T-helper 2 cell treated with Interferon-gamma antibody and Interleukin-4, amounts not matched to agents 5 μg/mL and 100 μg/mL, for 36 hours (primary cell): ENCODE results near the gene FGD2.
A peak's percentile ranks its signal among the peaks of the same experiment; 100 is the strongest.

Experiments
- DNase-seq: peaks from one replicate; pipeline ENCODE4 v3.0.0; 2021; ENCODE audit warnings: low spot score
- H3K27ac Mint-ChIP-seq: one replicate; pipeline ENCODE4 v1.8.0; 2021; ENCODE audit warnings: mild to moderate bottlenecking, mixed read lengths
- H3K27me3 Mint-ChIP-seq: one replicate; pipeline ENCODE4 v1.8.0; 2021; ENCODE audit warnings: low read depth, mixed read lengths
- H3K36me3 Mint-ChIP-seq: one replicate; pipeline ENCODE4 v1.8.0; 2021; ENCODE audit warnings: low read depth, mixed read lengths
- H3K4me1 Mint-ChIP-seq: one replicate; pipeline ENCODE4 v1.8.0; 2021; ENCODE audit warnings: low read depth, mixed read lengths
- H3K4me3 Mint-ChIP-seq: one replicate; pipeline ENCODE4 v1.8.0; 2022; ENCODE audit warnings: mild to moderate bottlenecking, moderate library complexity, mixed read lengths
- H3K9me3 Mint-ChIP-seq: one replicate; pipeline ENCODE4 v1.8.0; 2021; ENCODE audit warnings: mixed read lengths

Gene FGD2, protein sequence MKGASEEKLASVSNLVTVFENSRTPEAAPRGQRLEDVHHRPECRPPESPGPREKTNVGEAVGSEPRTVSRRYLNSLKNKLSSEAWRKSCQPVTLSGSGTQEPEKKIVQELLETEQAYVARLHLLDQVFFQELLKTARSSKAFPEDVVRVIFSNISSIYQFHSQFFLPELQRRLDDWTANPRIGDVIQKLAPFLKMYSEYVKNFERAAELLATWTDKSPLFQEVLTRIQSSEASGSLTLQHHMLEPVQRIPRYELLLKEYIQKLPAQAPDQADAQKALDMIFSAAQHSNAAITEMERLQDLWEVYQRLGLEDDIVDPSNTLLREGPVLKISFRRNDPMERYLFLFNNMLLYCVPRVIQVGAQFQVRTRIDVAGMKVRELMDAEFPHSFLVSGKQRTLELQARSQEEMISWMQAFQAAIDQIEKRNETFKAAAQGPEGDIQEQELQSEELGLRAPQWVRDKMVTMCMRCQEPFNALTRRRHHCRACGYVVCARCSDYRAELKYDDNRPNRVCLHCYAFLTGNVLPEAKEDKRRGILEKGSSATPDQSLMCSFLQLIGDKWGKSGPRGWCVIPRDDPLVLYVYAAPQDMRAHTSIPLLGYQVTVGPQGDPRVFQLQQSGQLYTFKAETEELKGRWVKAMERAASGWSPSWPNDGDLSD

GRCh38 chr6:37005061-37005810, at the start of gene FGD2:
TSS of gene FGD2 (plus strand) at chr6:37005655. CDS start at chr6:37005818, 163 bp downstream.
- H3K9me3 Mint-ChIP-seq: no peaks in the 10 kb centered on the region
- DNase-seq: no peak
- H3K4me1 Mint-ChIP-seq: peaks cover 14% of the 10 kb centered on the region
- H3K4me3 Mint-ChIP-seq: peak within 1 kb of the TSS; percentile 27
- no peaks in the 10 kb centered on the region for H3K36me3 Mint-ChIP-seq
- H3K27me3 Mint-ChIP-seq: peaks cover 7% of the 10 kb centered on the region
- H3K27ac Mint-ChIP-seq: peak within 1 kb of the TSS; percentile 60

DNA sequence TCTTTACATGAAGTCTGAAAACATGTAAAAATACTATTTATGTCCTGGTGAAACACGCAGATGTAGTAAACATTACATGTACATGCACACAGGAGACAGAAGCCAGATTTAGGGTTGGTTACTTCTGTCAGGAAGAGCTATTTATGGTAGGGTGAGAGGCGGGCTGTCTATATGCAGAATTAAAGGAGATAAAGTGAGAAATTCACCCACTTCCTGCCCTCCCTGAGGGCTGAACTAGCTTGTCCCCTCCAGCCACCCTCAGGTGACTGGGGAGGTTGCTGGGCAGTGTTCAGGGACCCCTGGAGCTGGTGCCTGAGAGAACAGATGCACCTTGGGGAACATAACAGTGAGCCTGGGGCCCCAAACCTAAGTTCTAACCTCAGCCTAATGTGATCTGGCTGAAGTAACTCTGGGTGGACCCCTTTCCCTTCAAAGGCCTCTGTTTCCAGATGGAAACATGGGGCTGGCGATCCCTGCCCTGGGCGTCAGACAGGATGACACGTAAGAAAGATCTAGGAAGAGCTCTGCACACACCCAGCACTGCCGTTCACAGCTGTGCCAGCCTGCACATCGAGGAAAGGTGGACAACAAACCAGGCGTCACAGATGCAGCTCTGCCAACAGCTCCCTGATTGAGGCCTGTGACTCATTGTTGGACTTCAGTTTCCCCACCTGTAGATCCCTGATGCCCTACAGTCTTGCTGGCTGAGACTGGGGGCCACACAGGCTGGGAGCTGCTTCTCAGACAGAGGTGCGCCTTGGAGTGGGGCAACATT, 49.6 kb upstream of the FGD2 start:
- Mint-ChIP-seq H3K9me3 (no peaks in the 10 kb centered on the region), H3K36me3 (no peaks in the 10 kb centered on the region), H3K27ac (peak overlapping the region; percentile 50), H3K4me1 (peaks cover 34% of the 10 kb centered on the region), H3K27me3 (peaks cover 19% of the 10 kb centered on the region), H3K4me3 (peak overlapping the region; percentile 16)
- no peak for DNase-seq

GRCh38 chr6:36956446-36956820, 49.0 kb upstream of the FGD2 start:
- no peak overlapping the region for H3K4me3 Mint-ChIP-seq
- no peaks in the 10 kb centered on the region for H3K36me3 Mint-ChIP-seq
- peak overlapping the region; percentile 50 for H3K27ac Mint-ChIP-seq
- H3K27me3 Mint-ChIP-seq: peaks cover 19% of the 10 kb centered on the region
- no peak for DNase-seq
- peaks cover 34% of the 10 kb centered on the region for H3K4me1 Mint-ChIP-seq
- no peaks in the 10 kb centered on the region for H3K9me3 Mint-ChIP-seq

- H3K27ac Mint-ChIP-seq: no peak overlapping the region
- no peak overlapping the region for H3K4me3 Mint-ChIP-seq
- DNase-seq: no peak
- no peaks in the 10 kb centered on the region for H3K9me3 Mint-ChIP-seq
- peaks cover 39% of the 10 kb centered on the region for H3K4me1 Mint-ChIP-seq
- no peaks in the 10 kb centered on the region for H3K36me3 Mint-ChIP-seq
- H3K27me3 Mint-ChIP-seq: peaks cover 18% of the 10 kb centered on the region
Observed at GRCh38 chr6:36957773-36958271, 47.6 kb upstream of the FGD2 start.

DNA sequence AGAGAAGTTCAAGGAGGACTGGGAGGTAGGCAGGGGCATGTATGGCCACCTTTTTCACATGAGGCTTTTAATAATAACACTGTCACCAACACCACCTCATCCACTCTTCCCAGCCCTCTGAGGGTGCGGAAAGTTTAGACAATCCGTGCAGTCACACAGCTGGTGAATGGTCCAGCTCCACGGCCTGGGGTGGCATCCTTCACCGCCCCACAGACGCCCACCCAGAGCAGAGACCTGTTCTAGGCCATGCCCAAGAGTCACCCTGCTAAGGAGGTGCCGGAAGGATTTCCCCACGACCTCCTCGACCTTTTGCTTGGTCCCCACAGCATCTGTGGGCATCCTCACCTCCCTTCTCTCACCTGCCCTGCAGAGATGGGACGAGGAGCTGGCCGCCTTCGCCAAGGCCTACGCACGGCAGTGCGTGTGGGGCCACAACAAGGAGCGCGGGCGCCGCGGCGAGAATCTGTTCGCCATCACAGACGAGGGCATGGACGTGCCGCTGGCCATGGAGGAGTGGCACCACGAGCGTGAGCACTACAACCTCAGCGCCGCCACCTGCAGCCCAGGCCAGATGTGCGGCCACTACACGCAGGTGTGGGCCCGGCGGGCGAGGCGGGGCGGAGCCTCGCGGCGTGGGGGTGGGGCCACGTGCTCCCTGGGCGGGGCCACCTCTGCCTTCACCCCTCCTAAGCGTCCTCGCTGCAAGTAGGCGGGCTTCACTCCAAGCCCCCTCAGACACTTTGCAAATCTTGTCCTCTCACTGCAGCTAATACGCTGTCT, 46.5 kb upstream of the FGD2 start:
- no peak overlapping the region for H3K4me3 Mint-ChIP-seq
- H3K27me3 Mint-ChIP-seq: peaks cover 14% of the 10 kb centered on the region
- no peaks in the 10 kb centered on the region for H3K9me3 Mint-ChIP-seq
- DNase-seq: no peak
- H3K27ac Mint-ChIP-seq: no peak overlapping the region
- H3K36me3 Mint-ChIP-seq: no peaks in the 10 kb centered on the region
- peaks cover 43% of the 10 kb centered on the region for H3K4me1 Mint-ChIP-seq

GRCh38 chr6:36959555-36960250, 45.8 kb upstream of the FGD2 start:
- no peak for DNase-seq
- Mint-ChIP-seq H3K36me3 (no peaks in the 10 kb centered on the region), H3K9me3 (no peaks in the 10 kb centered on the region), H3K4me1 (peaks cover 39% of the 10 kb centered on the region), H3K4me3 (no peak overlapping the region), H3K27ac (no peak overlapping the region), H3K27me3 (peaks cover 14% of the 10 kb centered on the region)

GRCh38 chr6:36961441-36962435, 43.7 kb upstream of the FGD2 start:
- H3K4me3 Mint-ChIP-seq: no peak overlapping the region
- no peak overlapping the region for H3K27ac Mint-ChIP-seq
- peaks cover 4% of the 10 kb centered on the region for H3K36me3 Mint-ChIP-seq
- H3K9me3 Mint-ChIP-seq: no peaks in the 10 kb centered on the region
- H3K27me3 Mint-ChIP-seq: peaks cover 6% of the 10 kb centered on the region
- peaks cover 27% of the 10 kb centered on the region for H3K4me1 Mint-ChIP-seq
- DNase-seq: no peak

GRCh38 chr6:36962874-36963273, 42.6 kb upstream of the FGD2 start:
- no peak overlapping the region for H3K27ac Mint-ChIP-seq
- no peak overlapping the region for H3K4me3 Mint-ChIP-seq
- peaks cover 6% of the 10 kb centered on the region for H3K36me3 Mint-ChIP-seq
- no peaks in the 10 kb centered on the region for H3K9me3 Mint-ChIP-seq
- no peaks in the 10 kb centered on the region for H3K27me3 Mint-ChIP-seq
- H3K4me1 Mint-ChIP-seq: peaks cover 27% of the 10 kb centered on the region
- peak; percentile 58 for DNase-seq

GRCh38 chr6:36963451-36964290, 41.8 kb upstream of the FGD2 start:
- Mint-ChIP-seq H3K36me3 (peaks cover 13% of the 10 kb centered on the region), H3K4me1 (peaks cover 27% of the 10 kb centered on the region), H3K27ac (peak overlapping the region; percentile 51), H3K27me3 (no peaks in the 10 kb centered on the region), H3K9me3 (no peaks in the 10 kb centered on the region), H3K4me3 (peak overlapping the region; percentile 6)
- no peak for DNase-seq

GRCh38 chr6:36964349-36964748, 41.1 kb upstream of the FGD2 start:
- Mint-ChIP-seq H3K4me1 (peaks cover 27% of the 10 kb centered on the region), H3K9me3 (no peaks in the 10 kb centered on the region), H3K36me3 (peaks cover 18% of the 10 kb centered on the region), H3K27ac (peak overlapping the region; percentile 34), H3K4me3 (no peak overlapping the region), H3K27me3 (no peaks in the 10 kb centered on the region)
- no peak for DNase-seq

- H3K9me3 Mint-ChIP-seq: no peaks in the 10 kb centered on the region
- peak overlapping the region; percentile 34 for H3K27ac Mint-ChIP-seq
- DNase-seq: no peak
- H3K36me3 Mint-ChIP-seq: peaks cover 23% of the 10 kb centered on the region
- H3K27me3 Mint-ChIP-seq: no peaks in the 10 kb centered on the region
- H3K4me3 Mint-ChIP-seq: no peak overlapping the region
- peaks cover 27% of the 10 kb centered on the region for H3K4me1 Mint-ChIP-seq
Observed at GRCh38 chr6:36964908-36965307, 40.5 kb upstream of the FGD2 start.
